H54 (cell line): ENCODE measurements around the gene PAK2.
"Not testable (repeated sequence)": the region's sequence is repeated elsewhere in the genome, so short reads cannot be mapped to it uniquely, and the experiment has no call there.

Source experiments
- DNase-seq: peaks from one replicate; pipeline ENCODE4 v3.0.0; 2011; ENCODE audit warnings: low spot score, mixed read lengths; ENCODE audit not compliant: insufficient read length
- FAIRE-seq: peaks from 3 replicates; lab custom pipeline; 2011; peaks lifted over from hg19 to GRCh38; lab: Jason Lieb, UNC
- POLR2A ChIP-seq: IDR thresholded peaks from 2 replicates; pipeline ENCODE4 v1.6.1; 2011; ENCODE audit warnings: low read depth, mild to moderate bottlenecking, low read length

The PAK2 gene

GRCh38 chr3:196835086-196835485, 95.4 kb downstream of the PAK2 start:
- FAIRE-seq (peak; percentile 36), DNase-seq (no peak)
- no peak for TF ChIP-seq POLR2A

GRCh38 chr3:196836626-196837025, 97.0 kb downstream of the PAK2 start:
- FAIRE-seq, DNase-seq: not testable (repeated sequence)

GRCh38 chr3:196837819-196838420, 98.3 kb downstream of the PAK2 start:
- peak; percentile 48 for DNase-seq
- no peak for TF ChIP-seq POLR2A
- peak; percentile 87 for FAIRE-seq

- DNase-seq, FAIRE-seq: not testable (repeated sequence)
Observed at GRCh38 chr3:196839351-196839750, 99.7 kb downstream of the PAK2 start.

- no peak for TF ChIP-seq POLR2A
- FAIRE-seq (no peak), DNase-seq (no peak)
Observed at GRCh38 chr3:196842567-196843434, 103.1 kb downstream of the PAK2 start.

- no peak for TF ChIP-seq POLR2A
- DNase-seq (no peak), FAIRE-seq (no peak)
Observed at GRCh38 chr3:196843435-196844110, 103.9 kb downstream of the PAK2 start.

GRCh38 chr3:196844235-196845219, 104.9 kb downstream of the PAK2 start:
- FAIRE-seq: peak; percentile 33
- not testable (repeated sequence) for DNase-seq

GRCh38 chr3:196848375-196848774, 108.7 kb downstream of the PAK2 start:
- FAIRE-seq, DNase-seq: not testable (repeated sequence)

GRCh38 chr3:196849180-196849741, 109.6 kb downstream of the PAK2 start:
- no peak for FAIRE-seq

GRCh38 chr3:196863000-196863399, 123.3 kb downstream of the PAK2 start:
- DNase-seq, FAIRE-seq: not testable (repeated sequence)

More at GRCh38 chr3:196849180-196849741, 109.6 kb downstream of the PAK2 start:
- DNase-seq: no peak
- TF ChIP-seq POLR2A: no peak

- TF ChIP-seq POLR2A: no peak
- DNase-seq (no peak), FAIRE-seq (peak; percentile 36)
Observed at GRCh38 chr3:196867155-196867506, 127.5 kb downstream of the PAK2 start.

- TF ChIP-seq POLR2A: peak; percentile 99
- FAIRE-seq: peak; percentile 50
Observed at GRCh38 chr3:196867507-196868296, 128.0 kb downstream of the PAK2 start, which contains the start of gene SENP5. Gene SENP5 (plus strand): TSS chr3:196867920. CDS start chr3:196885182, 17,262 bp downstream.

More at GRCh38 chr3:196867507-196868296, 128.0 kb downstream of the PAK2 start, which contains the start of gene SENP5:
- DNase-seq: peak; percentile 96
